ENCODE measurements around the gene EML4. TPM values are rescaled to one million over a fixed set of nuclear protein-coding genes. Genes with fewer than 3 reads are reported as not detected.

EML4 gene
- total RNA-seq, 2 experiments from 2014 or later: 37.1 to 43.2 TPM

DNA sequence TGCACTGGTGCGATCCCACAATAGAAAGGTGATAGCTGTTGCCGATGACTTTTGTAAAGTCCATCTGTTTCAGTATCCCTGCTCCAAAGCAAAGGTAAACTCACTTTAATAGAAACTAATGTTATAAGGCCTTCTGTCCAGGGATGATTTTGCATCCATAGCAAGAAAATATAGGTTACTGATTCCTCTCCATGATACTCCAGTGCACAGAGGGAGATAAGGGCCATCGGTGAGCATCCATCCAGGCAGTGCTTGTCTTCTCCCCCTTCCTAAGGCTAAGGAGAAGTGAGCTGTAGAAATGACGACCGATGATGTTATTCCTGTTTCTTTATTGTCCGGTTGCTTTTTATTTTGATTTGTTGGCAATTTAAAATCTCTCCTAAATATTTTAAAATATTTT is 159.8 kb downstream of the EML4 start:
- CTCF ChIA-PET (ENCODE audit: unreplicated experiment): interaction anchor here (1.0 kb wide), 2 partner anchors 89 to 235 kb away, joined by 3 to 4 read pairs; no protein-coding TSS in a partner anchor
- no peaks in the 10 kb centered on the region for H4K20me1 ChIP-seq (ENCODE audit: insufficient read depth, low read length)

DNA sequence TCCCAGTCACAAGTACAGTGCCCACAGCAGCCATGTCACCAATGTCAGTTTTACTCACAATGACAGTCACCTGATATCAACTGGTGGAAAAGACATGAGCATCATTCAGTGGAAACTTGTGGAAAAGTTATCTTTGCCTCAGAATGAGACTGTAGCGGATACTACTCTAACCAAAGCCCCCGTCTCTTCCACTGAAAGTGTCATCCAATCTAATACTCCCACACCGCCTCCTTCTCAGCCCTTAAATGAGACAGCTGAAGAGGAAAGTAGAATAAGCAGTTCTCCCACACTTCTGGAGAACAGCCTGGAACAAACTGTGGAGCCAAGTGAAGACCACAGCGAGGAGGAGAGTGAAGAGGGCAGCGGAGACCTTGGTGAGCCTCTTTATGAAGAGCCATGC is 160.6 kb downstream of the EML4 start:
- ChIA-PET POLR2A (interaction anchor here (1.0 to 1.4 kb wide), 2 partner anchors 72 to 235 kb away, joined by 3 read pairs; no protein-coding TSS in a partner anchor), CTCF (ENCODE audit: unreplicated experiment) (interaction anchor here (1.0 kb wide), 1 partner anchor 235 kb away, joined by 3 read pairs; no protein-coding TSS in a partner anchor)
- H3K36me3 ChIP-seq (ENCODE audit: insufficient read depth, low read length): peaks cover 69% of the 10 kb centered on the region
- intact Hi-C loops (cut with micrococcal nuclease; ENCODE audit: unreplicated experiment): loop anchor here (5.0 kb wide), 1 partner anchor 462 kb away; no protein-coding TSS in a partner anchor
- no peaks in the 10 kb centered on the region for H3K9me2 ChIP-seq (ENCODE audit: insufficient read depth, low read length)
- H2AFZ ChIP-seq (ENCODE audit: low read length): no peak overlapping the region
- no TSS peak for BruUV-seq (replicated peaks)
- H3K9me3 ChIP-seq (ENCODE audit: low read length): no peaks in the 10 kb centered on the region
- H3K4me2 ChIP-seq (ENCODE audit: low read length): no peak overlapping the region
- H3K27ac ChIP-seq (ENCODE audit: low read depth, low read length, poor library complexity, severe bottlenecking): no peak overlapping the region
- no peak overlapping the region for H3K4me3 ChIP-seq (ENCODE audit: low read depth, low read length, poor library complexity, severe bottlenecking)
- H3K79me2 ChIP-seq (ENCODE audit: insufficient read depth, low read depth, low read length): no peaks in the 10 kb centered on the region
- no peak for DNase-seq (ENCODE audit: low spot score)
- no peak for TF ChIP-seq EZH2phosphoT487 (IDR thresholded peaks at IDR 0.05; ENCODE audit: borderline replicate concordance, low read depth, low read length)
- TF ChIP-seq, protein P1, sequence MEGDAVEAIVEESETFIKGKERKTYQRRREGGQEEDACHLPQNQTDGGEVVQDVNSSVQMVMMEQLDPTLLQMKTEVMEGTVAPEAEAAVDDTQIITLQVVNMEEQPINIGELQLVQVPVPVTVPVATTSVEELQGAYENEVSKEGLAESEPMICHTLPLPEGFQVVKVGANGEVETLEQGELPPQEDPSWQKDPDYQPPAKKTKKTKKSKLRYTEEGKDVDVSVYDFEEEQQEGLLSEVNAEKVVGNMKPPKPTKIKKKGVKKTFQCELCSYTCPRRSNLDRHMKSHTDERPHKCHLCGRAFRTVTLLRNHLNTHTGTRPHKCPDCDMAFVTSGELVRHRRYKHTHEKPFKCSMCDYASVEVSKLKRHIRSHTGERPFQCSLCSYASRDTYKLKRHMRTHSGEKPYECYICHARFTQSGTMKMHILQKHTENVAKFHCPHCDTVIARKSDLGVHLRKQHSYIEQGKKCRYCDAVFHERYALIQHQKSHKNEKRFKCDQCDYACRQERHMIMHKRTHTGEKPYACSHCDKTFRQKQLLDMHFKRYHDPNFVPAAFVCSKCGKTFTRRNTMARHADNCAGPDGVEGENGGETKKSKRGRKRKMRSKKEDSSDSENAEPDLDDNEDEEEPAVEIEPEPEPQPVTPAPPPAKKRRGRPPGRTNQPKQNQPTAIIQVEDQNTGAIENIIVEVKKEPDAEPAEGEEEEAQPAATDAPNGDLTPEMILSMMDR (conservative IDR thresholded peaks at IDR 0.05; ENCODE audit: low read length): no peak
- no peaks in the 10 kb centered on the region for H3K4me1 ChIP-seq (ENCODE audit: insufficient read depth, low read length, poor library complexity, severe bottlenecking)
- no peaks in the 10 kb centered on the region for H4K20me1 ChIP-seq (ENCODE audit: insufficient read depth, low read length)

More for the DNA sequence above, 159.8 kb downstream of the EML4 start:
- H3K36me3 ChIP-seq (ENCODE audit: insufficient read depth, low read length): peaks cover 66% of the 10 kb centered on the region
- POLR2A ChIA-PET: interaction anchor here (0.8 to 1.4 kb wide), 5 partner anchors 12 to 234 kb away, joined by 3 to 4 read pairs (median 3); no protein-coding TSS in a partner anchor
- no peaks in the 10 kb centered on the region for H3K79me2 ChIP-seq (ENCODE audit: insufficient read depth, low read depth, low read length)
- no peak overlapping the region for H2AFZ ChIP-seq (ENCODE audit: low read length)
- no peaks in the 10 kb centered on the region for H3K9me2 ChIP-seq (ENCODE audit: insufficient read depth, low read length)
- BruUV-seq (replicated peaks): no TSS peak
- no peaks in the 10 kb centered on the region for H3K9me3 ChIP-seq (ENCODE audit: low read length)
- H3K4me3 ChIP-seq (ENCODE audit: low read depth, low read length, poor library complexity, severe bottlenecking): no peak overlapping the region
- intact Hi-C loops (cut with micrococcal nuclease; ENCODE audit: unreplicated experiment): loop anchor here (1.0 to 5.0 kb wide), 2 partner anchors 234 to 462 kb away; no protein-coding TSS in a partner anchor
- no peak overlapping the region for H3K4me2 ChIP-seq (ENCODE audit: low read length)
- no peaks in the 10 kb centered on the region for H3K4me1 ChIP-seq (ENCODE audit: insufficient read depth, low read length, poor library complexity, severe bottlenecking)
- no peak overlapping the region for H3K27ac ChIP-seq (ENCODE audit: low read depth, low read length, poor library complexity, severe bottlenecking)
- no peak for DNase-seq (ENCODE audit: low spot score)
- TF ChIP-seq EZH2phosphoT487 (IDR thresholded peaks at IDR 0.05; ENCODE audit: borderline replicate concordance, low read depth, low read length): no peak
- TF ChIP-seq, protein P1 (conservative IDR thresholded peaks at IDR 0.05; ENCODE audit: low read length): no peak

DNA sequence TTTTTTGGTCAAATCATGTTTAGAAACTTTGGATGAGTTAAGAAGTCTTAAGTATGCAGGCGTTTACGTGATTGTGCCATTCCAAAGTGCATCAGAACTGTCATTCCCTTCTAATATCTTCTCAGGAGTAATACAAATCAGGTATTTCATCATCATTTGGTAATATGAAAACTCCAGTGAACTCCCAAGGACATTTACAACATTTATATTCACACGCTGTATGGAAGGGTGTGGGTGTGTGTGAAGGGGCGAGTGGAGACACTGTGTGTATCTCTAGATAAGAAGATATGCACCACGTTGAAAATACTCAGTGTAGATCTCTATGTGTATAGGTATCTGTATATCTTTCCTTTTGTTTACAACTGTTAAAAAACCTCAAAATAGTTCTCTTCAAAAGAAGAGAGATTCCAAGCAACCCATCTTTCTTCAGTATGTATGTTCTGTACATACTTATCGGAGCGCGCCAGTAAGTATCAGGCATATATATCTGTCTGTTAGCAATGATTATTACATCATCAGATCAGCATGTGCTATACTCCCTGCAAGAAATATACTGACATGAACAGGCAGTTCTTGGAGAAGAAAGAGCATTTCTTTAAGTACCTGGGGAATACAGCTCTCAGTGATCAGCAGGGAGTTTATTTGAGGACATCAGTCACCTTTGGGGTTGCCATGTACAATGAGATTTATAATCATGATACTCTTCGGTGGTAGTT is 162.6 kb downstream of the EML4 start:
- Histone ChIP-seq H3K9me3 (ENCODE audit: low read length) (no peaks in the 10 kb centered on the region), H3K4me2 (ENCODE audit: low read length) (no peak overlapping the region), H3K36me3 (ENCODE audit: insufficient read depth, low read length) (peaks cover 75% of the 10 kb centered on the region), H3K27ac (ENCODE audit: low read depth, low read length, poor library complexity, severe bottlenecking) (no peak overlapping the region), H3K4me1 (ENCODE audit: insufficient read depth, low read length, poor library complexity, severe bottlenecking) (no peaks in the 10 kb centered on the region), H3K9me2 (ENCODE audit: insufficient read depth, low read length) (no peaks in the 10 kb centered on the region), H3K79me2 (ENCODE audit: insufficient read depth, low read depth, low read length) (no peaks in the 10 kb centered on the region), H3K4me3 (ENCODE audit: low read depth, low read length, poor library complexity, severe bottlenecking) (no peak overlapping the region), H2AFZ (ENCODE audit: low read length) (no peak overlapping the region), H4K20me1 (ENCODE audit: insufficient read depth, low read length) (no peaks in the 10 kb centered on the region)
- CTCF ChIA-PET (ENCODE audit: unreplicated experiment): interaction anchor here (1.2 kb wide), 1 partner anchor 238 kb away, joined by 3 read pairs; no protein-coding TSS in a partner anchor
- no peak for TF ChIP-seq EZH2phosphoT487 (IDR thresholded peaks at IDR 0.05; ENCODE audit: borderline replicate concordance, low read depth, low read length)
- TF ChIP-seq, protein P1 (conservative IDR thresholded peaks at IDR 0.05; ENCODE audit: low read length): no peak
- POLR2A ChIA-PET: no interaction called here
- intact Hi-C loops (cut with micrococcal nuclease; ENCODE audit: unreplicated experiment): no loop called here
- no peak for DNase-seq (ENCODE audit: low spot score)
- TSS peak; percentile 36 for BruUV-seq (replicated peaks)
